ENCODE data around the gene GULP1. TPM values are rescaled to one million over a fixed set of nuclear protein-coding genes. Genes with fewer than 3 reads are reported as not detected.
"Not testable (repeated sequence)": the region's sequence is repeated elsewhere in the genome, so short reads cannot be mapped to it uniquely, and the experiment has no call there.

GULP1 gene
- total and polyA plus RNA-seq, 3 donors from 2014 or later = 76.2 to 90.3 (median 78.5) TPM

- H3K4me3 ChIP-seq = no peak overlapping the region
- 61 to 66% methylated on average over 11 of the region's 11 CpGs for WGBS, 2 donors
- intact Hi-C loops (cut with DNase I; ENCODE audit: low total_unique reads) = no loop called here
- H3K9me3 ChIP-seq = no peaks in the 10 kb centered on the region
- no peak for TF ChIP-seq POLR2A (IDR thresholded peaks at IDR 0.05)
- no peak for TF ChIP-seq CTCF (IDR thresholded peaks at IDR 0.05)
- no peak for DNase-seq
- H3K36me3 ChIP-seq (ENCODE audit: low read depth, missing control alignments) = no peaks in the 10 kb centered on the region
- H3K4me1 ChIP-seq = no peaks in the 10 kb centered on the region
- no peaks in the 10 kb centered on the region for H3K27me3 ChIP-seq
- H3K27ac ChIP-seq = no peak overlapping the region
These were observed 13.1 kb upstream of the GULP1 start for GRCh38 chr2:188278388-188279092.

- DNase-seq = no peak
- Histone ChIP-seq H3K4me1 (no peaks in the 10 kb centered on the region), H3K27me3 (no peaks in the 10 kb centered on the region), H3K27ac (no peak overlapping the region), H3K4me3 (no peak overlapping the region), H3K36me3 (ENCODE audit: low read depth, missing control alignments) (no peaks in the 10 kb centered on the region), H3K9me3 (no peaks in the 10 kb centered on the region)
- intact Hi-C loops (cut with DNase I; ENCODE audit: low total_unique reads) = no loop called here
- 46 to 47% methylated on average over 2 of the region's 2 CpGs for WGBS, 2 donors
- TF ChIP-seq CTCF (IDR thresholded peaks at IDR 0.05) (no peak), POLR2A (IDR thresholded peaks at IDR 0.05) (no peak)
These were observed 12.6 kb upstream of the GULP1 start for GRCh38 chr2:188279093-188279445.

- 47 to 53% methylated on average over 2 of the region's 2 CpGs for WGBS, 2 donors
- Histone ChIP-seq H3K9me3 (no peaks in the 10 kb centered on the region), H3K36me3 (ENCODE audit: low read depth, missing control alignments) (no peaks in the 10 kb centered on the region), H3K27me3 (no peaks in the 10 kb centered on the region), H3K4me3 (no peak overlapping the region), H3K27ac (no peak overlapping the region), H3K4me1 (no peaks in the 10 kb centered on the region)
- DNase-seq = no peak
- no peak for TF ChIP-seq CTCF (IDR thresholded peaks at IDR 0.05)
- TF ChIP-seq POLR2A (IDR thresholded peaks at IDR 0.05) = no peak
- intact Hi-C loops (cut with DNase I; ENCODE audit: low total_unique reads) = no loop called here
These were observed 10.9 kb upstream of the GULP1 start for GRCh38 chr2:188280811-188281222.

- TF ChIP-seq POLR2A (IDR thresholded peaks at IDR 0.05) (no peak), CTCF (IDR thresholded peaks at IDR 0.05) (no peak)
- no peaks in the 10 kb centered on the region for H3K9me3 ChIP-seq
- no peak for DNase-seq
- H3K27ac ChIP-seq = no peak overlapping the region
- intact Hi-C loops (cut with DNase I; ENCODE audit: low total_unique reads) = no loop called here
- no peaks in the 10 kb centered on the region for H3K4me1 ChIP-seq
- H3K27me3 ChIP-seq = no peaks in the 10 kb centered on the region
- H3K36me3 ChIP-seq (ENCODE audit: low read depth, missing control alignments) = no peaks in the 10 kb centered on the region
- H3K4me3 ChIP-seq = no peak overlapping the region
These were observed 8.8 kb upstream of the GULP1 start for GRCh38 chr2:188282907-188283306.

- 94 to 99% methylated on average over 3 of the region's 3 CpGs for WGBS, 2 donors
- DNase-seq; H3K36me3 ChIP-seq (ENCODE audit: low read depth, missing control alignments); H3K4me1 ChIP-seq; H3K27me3 ChIP-seq; H3K27ac ChIP-seq; intact Hi-C loops (cut with DNase I; ENCODE audit: low total_unique reads); H3K9me3 ChIP-seq; H3K4me3 ChIP-seq: not testable (repeated sequence)
These were observed 7.4 kb upstream of the GULP1 start for GRCh38 chr2:188284251-188284650.

All from testis (tissue), 3 donors.